ENCODE data around the gene TCFL5. TPM values are rescaled to one million over a fixed set of nuclear protein-coding genes. Genes with fewer than 3 reads are reported as not detected.

Gene TCFL5
- total RNA-seq, 3 donors from 2014 or later: 4.3 to 13.3 (median 6.6) TPM

GRCh38 chr20:62836967-62837490, 24.6 kb downstream of the TCFL5 start:
- intact Hi-C loops (cut with DNase I, micrococcal nuclease): no loop called here
- DNase-seq: peak in 1 of 3 donors; percentile 37

GRCh38 chr20:62835931-62836861, 25.4 kb downstream of the TCFL5 start:
- Histone ChIP-seq H3K4me1 (ENCODE audit: low read depth) (peaks cover 26% of the 10 kb centered on the region), H3K36me3 (ENCODE audit: low read depth) (no peaks in the 10 kb centered on the region), H3K9me3 (no peaks in the 10 kb centered on the region), H3K4me3 (no peak overlapping the region)
- no peak for TF ChIP-seq CTCF (IDR thresholded peaks at IDR 0.05)
- ATAC-seq (no peak), DNase-seq (peak; percentile 11 to 50 (median 42))
- intact Hi-C loops (cut with DNase I, micrococcal nuclease): no loop called here

More at GRCh38 chr20:62836967-62837490, 24.6 kb downstream of the TCFL5 start:
- no peak overlapping the region for H3K4me3 ChIP-seq
- ATAC-seq: no peak
- H3K9me3 ChIP-seq: no peaks in the 10 kb centered on the region
- TF ChIP-seq CTCF (IDR thresholded peaks at IDR 0.05): no peak
- H3K36me3 ChIP-seq (ENCODE audit: low read depth): no peaks in the 10 kb centered on the region
- H3K4me1 ChIP-seq (ENCODE audit: low read depth): peaks cover 19% of the 10 kb centered on the region

- intact Hi-C loops (cut with DNase I, micrococcal nuclease): no loop called here
- Histone ChIP-seq H3K36me3 (ENCODE audit: low read depth) (no peaks in the 10 kb centered on the region), H3K4me1 (ENCODE audit: low read depth) (peaks cover 31% of the 10 kb centered on the region), H3K4me3 (no peak overlapping the region), H3K9me3 (no peaks in the 10 kb centered on the region)
- DNase-seq (peak in 1 of 3 donors; percentile 25), ATAC-seq (no peak)
- TF ChIP-seq CTCF (IDR thresholded peaks at IDR 0.05): no peak
These were observed 26.5 kb downstream of the TCFL5 start for GRCh38 chr20:62834967-62835730.

GRCh38 chr20:62832951-62833391, 28.7 kb downstream of the TCFL5 start:
- peaks cover 28% of the 10 kb centered on the region for H3K4me1 ChIP-seq (ENCODE audit: low read depth)
- ATAC-seq: no peak
- H3K9me3 ChIP-seq: no peaks in the 10 kb centered on the region
- DNase-seq: peak; percentile 36 to 61 (median 59)
- no peak overlapping the region for H3K4me3 ChIP-seq
- no peak for TF ChIP-seq CTCF (IDR thresholded peaks at IDR 0.05)
- H3K36me3 ChIP-seq (ENCODE audit: low read depth): no peaks in the 10 kb centered on the region
- intact Hi-C loops (cut with DNase I, micrococcal nuclease): no loop called here

GRCh38 chr20:62832212-62832922, 29.3 kb downstream of the TCFL5 start:
- no peaks in the 10 kb centered on the region for H3K36me3 ChIP-seq (ENCODE audit: low read depth)
- DNase-seq: peak; percentile 61 to 78 (median 77)
- no peak for TF ChIP-seq CTCF (IDR thresholded peaks at IDR 0.05)
- intact Hi-C loops (cut with DNase I, micrococcal nuclease): no loop called here
- peak; percentile 52 for ATAC-seq
- H3K4me1 ChIP-seq (ENCODE audit: low read depth): peaks cover 24% of the 10 kb centered on the region
- no peak overlapping the region for H3K4me3 ChIP-seq
- H3K9me3 ChIP-seq: no peaks in the 10 kb centered on the region
